NCI-H1048 (cell line): Measurements from ENCODE around the gene GLIS1.

Experiments used
- DNase-seq: peaks from one replicate; lab custom pipeline; 2025; lab: John Stamatoyannopoulos, UW

The GLIS1 gene

DNA sequence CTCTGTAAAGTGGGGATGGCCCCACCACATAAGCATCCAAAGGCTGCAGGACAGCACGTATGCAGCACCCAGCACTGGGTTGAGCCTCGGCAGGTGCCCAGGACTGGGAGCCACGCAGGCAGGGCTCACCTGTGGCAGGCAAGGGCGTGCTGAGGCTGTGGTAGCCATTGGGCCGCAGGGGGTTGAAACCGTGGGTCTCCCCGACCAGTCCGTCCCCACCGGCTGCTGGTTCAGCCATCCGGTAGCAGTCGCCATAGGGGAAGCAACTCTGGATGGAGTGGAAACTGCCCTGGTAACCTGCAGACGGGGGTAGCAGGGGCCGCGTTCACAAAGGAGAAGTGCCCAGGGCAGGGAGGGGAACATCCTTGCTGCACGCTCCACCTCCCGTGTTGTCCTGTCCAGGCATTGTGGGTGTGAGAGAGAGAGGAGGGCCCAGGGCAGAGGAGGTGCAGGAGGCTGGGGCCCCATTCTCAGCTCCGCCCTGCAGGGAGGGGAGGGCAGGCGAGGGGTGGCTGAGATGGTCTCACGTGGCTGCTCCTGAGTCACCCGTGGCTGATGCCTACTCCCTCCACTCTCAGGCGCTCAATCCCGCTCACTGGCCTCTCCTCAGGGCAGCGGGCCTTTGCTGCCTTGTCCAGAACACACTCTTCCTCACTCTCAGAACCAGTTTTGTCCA lies 229.8 kb downstream of the GLIS1 start:
- DNase-seq: no peak

DNA sequence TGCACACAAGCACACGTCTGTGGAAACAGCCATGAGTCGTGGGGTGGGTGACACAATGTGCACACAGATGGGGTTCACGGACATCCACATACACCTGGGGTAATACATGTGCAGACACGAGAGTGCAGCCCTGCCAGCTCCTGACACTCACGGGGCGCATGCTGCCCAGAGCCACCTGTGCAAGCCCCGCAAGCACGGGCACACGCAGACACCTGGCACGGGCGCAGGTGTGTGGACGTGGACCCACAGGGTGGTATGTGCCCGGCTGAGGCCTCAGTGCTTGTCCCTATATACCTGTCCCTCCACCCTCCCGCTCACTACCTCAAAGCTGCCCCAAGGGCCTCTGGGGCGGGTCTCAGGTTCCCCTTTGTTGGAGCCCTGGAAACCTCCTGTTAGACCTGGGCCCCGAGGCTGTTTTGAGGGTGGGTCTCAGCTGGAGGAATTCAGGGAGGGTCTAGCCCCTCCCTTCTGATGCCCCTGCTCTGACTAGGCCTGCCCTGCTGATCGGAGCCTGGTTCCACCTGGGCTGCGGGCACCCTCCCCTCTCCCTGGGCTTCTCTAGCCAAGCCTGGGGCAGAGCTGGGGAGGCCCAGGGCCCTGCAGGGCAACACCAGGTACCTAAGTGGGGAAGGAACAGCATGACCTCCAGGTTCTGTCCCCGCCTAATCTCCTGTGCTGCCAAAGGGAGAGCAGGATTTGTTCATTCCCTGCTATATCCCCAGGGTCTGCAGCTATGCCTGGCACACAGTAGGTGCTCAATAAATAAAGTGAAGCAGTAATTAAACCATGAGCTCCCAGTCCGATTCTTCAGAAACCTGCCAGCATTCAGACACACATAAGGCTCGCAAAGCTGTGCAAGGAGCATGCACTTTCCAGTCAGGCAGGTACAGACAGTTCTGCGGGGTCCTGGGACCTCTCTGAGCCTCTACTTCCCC lies 230.6 kb downstream of the GLIS1 start:
- DNase-seq: no peak

DNA sequence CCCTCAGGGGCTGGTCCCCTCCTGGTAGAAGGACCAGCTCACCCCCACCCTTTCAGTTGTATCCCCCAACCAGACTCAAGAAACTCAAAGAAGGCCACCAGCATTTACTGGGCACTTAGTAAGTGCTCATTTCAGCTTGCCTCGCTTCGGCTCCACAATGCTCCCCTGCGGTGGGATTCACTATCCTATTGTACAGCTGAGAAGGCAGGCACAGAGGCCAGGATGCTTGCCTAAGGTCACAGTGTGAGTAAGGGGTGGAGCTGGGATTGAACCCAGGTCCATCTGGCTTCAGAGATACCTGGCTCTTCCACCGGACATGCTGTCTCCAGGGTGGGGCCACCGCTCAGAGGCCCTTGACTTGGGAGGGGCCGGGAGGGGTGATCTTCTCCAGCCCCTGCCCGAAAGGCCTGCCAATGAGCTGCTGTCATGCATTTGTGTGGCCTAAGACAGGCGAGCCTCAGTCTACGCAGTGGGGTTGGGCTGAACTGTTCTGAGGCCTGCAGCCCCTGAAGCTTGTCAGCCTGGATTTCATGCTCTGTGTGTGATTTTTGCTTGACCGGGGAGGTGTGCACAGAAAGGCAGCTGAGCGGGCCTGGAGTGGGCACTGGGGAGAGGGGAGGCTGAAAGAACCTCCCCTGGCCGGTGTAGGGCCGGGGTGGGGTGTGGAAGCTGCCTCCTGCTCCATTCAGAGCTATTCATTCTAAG lies 231.7 kb downstream of the GLIS1 start:
- no peak for DNase-seq

DNA sequence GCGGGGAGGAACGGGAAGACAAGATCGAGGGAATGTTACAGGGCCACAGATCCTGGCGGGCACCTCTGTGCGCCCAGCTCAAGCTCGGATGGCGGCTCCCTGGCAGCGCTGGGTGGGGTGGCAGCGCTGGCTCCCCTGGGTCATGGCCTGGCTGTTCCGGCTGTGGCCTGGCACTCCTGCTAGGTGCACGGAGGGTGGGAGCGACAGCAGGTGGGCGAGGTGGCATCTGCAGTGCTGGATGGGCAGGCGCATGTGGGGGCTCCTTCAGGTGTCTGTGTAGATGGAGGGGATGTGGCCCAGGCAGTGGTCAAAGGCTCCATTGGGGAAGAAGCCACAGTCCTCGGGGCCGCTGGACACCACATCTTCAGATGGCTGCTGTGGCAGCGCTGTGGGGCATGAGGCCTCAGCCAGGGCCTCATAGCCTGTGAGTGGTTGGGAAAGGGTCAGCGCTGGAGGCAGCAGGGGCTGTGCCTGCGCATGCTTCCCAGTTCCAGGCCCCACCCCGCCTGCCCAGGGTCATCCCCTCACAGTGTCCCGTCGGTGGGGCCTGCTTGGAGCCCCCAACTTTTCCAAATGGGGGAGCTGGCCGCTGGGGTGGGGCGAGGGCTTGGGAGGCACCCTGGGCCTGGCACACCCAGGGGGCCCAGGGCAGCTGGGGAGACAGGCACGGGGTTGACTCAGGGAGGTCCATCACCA lies 232.5 kb downstream of the GLIS1 start:
- DNase-seq: no peak

DNA sequence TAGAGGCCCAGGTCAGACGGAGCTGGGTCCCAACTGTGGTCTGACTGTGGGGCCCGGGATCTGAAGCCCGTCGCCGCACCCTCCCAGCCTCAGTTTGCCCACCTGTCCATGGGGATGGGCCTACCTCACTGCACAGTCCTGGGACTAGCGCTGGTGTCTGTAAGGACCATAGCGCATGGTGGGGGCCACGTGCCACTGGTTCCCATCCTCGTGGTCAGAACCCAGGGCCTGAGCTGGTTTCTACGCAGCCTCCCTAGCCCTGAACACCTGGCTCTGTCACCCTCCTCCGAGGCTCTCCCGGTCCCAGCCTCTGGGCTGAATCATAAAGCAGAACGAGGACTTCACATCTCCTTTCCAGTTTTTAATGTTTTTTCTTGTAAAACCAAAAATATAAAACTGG lies 233.1 kb downstream of the GLIS1 start:
- DNase-seq: no peak

DNA sequence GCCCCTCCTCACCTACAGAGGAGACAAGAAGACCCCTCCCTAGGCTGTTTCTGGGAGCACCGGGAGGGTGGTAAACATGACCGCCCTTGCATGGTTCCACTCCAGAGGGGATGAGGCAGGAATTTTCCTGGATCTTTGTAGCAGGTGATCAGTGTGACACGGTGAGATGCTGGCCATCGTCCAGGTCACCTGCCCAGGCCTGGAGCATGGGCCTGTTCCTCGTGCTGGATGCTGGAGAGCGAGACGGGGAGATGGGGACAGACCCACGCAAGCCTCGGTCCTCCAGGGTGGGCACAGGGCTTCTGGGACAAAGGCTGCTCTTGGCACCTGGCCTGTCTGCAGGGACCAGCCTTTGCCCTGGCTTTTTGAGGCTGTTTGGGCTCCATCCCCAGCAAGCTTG lies 233.6 kb downstream of the GLIS1 start:
- DNase-seq: no peak

DNA sequence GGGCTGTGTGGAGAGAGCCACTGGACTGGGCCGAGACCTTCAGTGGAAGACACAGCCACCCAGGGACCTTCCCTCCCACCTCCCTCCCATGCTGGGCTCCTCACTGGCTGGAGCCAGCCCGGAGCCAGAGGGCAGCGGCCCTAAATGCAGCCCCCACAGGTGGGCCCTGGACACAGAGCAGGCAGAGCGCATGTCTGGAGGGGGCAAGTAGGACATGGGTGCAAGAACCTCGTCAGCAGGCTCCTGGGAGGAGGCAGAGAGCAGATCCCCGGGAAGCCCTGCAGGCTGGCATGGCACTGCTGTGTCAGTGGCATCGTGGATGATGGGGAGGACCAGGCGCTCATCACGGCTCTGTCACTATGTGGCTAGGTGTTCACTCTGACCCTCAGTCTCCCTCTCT lies 234.1 kb downstream of the GLIS1 start:
- no peak for DNase-seq

DNA sequence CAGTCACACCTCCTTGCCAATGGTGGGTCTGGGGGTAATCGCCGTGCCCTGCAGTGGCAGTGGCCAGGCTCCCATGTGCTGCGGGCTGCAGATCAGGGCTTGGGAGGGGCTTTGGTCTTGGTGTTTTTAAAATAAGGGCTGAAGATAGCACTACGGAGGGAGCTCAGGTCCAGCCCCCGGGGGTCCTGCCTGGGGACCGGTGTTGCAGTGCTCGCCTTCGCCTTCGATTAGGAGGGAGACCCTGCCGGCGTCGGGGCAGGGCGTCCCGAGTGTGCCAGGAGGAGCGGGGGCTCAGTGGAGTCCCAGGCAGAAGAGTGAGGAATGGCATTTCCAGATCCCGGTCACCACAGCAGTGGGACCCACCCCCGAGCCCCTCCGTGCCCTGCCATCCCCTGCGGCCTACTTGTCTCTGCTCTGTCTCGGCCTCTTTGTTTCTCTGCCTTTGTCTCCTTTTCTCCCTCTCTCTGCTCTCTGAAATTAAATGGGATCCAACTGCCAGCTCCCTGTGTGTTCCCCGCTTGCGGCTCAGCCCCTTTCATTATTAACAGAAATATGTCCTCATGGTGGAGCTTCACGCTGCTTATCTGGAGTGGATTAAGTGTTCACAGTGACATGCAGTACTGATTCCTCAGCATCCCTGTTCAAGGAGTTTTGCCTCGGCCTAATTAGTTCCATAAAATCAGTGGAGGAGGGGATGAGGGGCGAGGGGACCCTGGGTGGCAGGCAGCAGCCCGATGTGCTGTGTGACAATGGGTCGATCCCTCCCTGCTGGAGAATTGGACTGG lies 235.3 kb downstream of the GLIS1 start:
- no peak for DNase-seq

DNA sequence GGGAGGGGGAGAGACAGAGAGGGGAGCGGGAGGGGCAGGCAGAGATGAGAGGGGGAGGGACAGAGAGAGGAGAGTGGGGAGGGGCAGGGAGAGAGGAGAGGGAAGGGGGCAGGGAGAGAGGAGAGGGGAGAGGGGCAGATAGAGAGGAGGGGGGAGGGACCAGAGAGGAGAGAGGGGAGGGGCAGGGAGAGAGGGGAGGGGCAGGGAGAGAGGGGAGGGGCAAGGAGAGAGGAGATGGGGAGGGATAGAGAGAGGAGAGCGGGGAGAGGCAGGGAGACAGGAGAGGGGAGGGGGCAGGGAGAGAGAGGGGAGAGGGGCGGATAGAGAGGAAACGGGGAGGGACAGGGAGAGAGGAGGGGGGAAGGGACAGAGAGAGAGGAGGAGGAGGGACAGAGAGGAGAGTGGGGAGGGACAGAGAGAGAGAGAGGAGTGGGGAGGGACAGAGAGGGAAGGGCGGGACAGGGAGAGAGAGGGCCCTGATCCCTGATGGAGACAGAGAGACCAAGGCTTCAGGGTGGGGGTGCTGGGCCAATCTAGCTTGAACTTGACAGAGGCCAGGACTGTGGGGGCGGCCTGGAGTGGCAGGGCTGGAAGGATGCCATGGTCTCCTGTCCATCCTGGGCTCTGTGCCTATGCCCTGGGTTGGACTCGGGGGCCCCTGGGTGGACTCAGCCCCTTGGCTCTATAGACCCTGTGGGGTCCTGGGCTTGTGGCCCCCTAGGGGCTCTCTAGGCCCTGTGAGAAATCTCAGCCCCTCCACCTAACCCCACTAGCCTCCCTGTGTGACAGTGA lies 236.1 kb downstream of the GLIS1 start:
- no peak for DNase-seq

DNA sequence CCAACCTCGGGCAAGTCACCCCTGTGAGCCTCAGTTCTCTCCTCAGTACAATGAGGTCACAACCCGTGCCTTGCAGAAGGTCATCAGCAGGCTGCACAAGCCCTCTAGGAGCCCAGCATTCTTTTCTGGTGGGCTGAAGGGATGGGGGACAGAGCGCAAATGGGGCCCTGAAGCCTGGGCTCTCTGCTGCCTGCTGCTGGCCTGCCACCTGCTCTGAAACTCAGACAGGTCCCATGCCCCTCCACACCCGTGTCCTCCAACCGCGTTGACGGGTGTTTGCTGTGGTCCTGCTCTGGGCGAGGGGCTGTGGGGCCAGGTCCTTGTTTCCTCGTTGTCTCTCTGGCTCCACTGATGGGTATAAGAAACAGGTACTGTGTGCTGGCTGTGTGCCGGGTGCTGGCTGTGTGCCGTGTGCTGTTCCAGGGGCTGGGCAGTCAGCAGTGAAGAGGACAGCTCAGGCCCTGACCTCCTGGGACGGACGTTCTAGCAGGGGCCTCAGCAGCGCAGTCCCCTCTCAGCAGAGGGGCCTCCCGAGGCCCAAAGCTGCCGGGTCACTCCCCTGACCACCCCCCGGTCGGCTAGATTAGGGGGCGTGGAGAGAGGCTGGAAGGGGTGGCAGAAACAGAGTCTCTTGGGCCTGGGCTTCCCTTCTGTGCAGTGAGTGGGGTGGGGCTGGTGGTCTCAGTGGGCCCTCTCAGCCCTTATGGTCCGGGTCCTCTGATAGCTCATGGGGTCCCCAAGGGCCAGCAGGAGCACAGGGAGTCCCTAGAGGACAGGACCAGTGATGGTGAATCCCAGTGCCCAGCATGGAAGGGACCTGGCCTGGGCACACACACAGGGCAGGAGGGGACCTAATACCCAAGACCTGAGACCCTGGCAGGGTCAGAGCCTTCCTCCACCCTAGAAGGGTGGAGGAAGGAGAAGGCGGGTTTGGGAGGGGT lies 237.6 kb downstream of the GLIS1 start:
- no peak for DNase-seq

DNA sequence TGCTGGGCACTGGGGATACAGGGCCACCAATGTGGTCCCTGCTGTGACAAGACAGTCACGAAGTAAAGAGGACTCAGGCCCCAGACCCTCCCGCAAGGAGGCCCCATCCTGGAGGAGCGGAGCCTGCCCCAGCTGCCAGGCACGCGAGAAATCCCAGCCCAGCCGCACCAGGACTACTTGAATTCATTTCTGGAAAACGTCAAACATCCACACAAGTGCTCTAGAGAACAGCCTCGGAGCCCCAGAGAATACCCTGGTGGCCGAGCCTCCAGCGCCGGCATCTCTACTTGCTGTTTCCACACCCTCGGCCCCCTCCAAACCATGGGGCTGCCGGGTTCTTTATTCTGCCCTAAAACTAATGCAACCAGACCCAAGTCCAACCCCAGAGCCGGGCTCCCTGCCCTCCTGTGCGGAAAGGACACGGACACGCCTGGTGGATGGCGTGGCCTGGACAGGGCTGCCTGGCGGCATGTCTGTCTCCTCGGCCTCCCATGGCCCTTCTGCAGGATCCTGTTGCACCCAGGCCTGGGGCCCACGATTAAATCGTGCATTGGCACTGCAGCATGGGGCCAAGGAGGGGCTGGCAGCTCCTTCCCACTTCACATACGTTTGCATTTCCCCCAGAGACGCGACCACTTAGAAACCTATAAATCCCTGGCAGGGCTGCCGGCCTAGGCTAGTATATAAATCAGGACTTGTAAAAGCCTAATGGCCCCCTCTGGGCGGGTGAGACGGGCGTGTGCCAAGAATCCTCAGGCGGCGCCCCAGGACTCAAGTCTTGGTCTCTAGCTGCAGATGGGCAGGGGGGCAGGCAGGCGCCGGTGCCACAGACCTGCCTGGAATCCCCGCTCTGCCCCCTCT lies 238.5 kb downstream of the GLIS1 start:
- DNase-seq: no peak

DNA sequence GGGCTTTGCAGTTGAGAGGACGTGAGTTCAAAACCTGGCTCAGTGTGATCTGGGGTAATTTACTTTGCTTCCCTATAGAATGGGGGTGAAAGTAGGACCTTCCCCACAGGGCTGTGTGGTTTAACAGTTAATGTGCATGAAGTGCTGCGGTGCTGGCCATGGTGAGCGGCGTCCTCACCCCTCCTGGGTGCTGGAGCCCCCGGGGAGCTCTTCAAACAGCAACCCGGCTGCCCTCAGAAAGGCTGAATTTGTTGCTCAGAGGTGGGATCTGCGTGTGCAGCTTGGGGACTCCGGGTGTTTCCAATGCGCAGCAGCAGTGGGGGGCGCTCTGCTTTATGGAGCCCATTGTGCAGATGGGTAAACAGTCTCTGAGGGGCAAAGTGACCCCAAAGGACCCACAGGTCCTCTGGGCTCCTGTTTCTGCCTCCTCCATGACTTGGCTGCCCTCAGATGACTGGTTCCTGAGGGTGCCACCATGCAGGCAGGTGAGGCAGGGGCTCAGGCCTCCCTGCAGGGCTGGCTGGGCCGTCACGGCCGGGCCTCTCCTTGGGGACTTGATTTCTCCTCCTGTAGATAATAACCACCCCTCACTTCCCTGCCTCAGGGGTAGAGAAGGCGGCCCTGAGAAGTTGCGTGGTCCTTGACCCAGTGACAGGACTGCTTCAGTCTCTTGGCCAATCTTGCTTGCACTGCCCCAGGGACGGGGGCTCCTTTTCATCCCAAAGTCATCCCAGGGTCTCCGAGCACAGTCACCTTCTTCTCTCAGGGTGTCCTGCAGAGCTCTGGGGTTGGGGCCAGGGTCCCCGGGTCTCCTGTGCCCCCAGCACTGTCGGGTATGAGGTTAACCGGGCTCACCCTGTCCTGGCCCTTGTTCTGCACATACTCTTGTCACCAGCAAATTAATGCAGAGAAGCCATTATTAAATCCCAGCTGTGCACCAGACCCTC lies 239.4 kb downstream of the GLIS1 start:
- no peak for DNase-seq

DNA sequence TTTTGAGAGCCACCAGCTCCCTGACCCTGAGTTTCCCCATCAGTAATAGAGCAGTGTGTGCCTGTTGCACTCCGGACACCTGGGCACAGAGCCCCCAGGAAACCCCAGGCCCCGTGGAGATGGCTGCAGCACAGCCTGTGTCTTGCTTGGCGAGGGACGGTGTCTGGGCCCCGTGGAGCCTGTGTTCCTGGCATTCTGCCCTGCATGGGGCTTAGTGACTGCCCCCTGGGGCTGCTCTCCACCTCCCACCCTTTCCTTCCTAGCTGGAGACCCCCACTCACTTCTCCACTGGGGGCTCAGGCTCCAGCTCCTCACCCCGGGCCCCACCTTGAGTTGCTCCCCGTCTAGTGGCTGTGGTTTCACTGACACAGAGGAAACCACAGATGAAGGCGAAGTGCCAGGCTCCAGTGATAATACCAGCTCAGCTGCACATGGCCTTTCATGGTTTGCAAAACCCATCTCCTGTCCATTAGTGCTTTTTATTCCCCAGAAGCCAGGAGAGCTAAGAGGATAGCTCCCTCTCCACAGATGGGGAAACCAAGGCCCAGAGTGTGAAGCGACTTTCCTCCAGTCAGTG lies 240.3 kb downstream of the GLIS1 start:
- DNase-seq: no peak

DNA sequence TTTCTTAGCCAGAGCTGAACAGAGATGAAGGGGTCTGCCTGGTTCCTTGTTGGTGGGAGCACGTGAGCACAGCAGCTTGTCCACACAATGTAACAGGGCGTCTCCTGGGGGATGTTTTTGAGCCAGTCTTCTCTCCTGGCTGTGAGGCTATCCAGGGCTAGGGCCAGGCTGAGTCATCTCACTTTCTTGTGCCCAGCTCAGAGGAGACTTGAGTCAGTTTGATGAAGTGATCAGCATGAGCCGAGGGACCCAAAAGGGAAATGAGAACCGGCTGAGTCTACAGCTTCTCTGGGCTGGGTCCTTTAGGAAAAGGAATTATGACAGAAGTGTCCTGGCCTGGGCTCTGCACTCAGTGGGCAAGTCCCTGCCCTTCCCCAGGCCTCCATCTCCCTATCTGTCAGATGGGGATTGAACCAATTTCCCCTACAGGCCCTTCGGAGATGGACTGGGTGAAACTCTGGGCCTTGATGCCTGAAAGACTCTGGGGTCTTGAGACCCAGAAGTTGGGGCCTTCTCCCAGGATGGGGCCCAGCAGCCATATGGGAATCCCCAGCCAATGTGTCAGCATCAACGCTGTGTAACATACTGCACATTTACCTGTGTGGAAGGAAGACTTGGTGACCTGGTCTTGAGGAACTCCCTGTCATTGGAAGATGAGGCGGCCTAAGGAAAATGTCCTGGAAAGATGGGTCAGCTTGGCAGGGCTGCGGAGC lies 243.2 kb downstream of the GLIS1 start:
- DNase-seq: no peak

DNA sequence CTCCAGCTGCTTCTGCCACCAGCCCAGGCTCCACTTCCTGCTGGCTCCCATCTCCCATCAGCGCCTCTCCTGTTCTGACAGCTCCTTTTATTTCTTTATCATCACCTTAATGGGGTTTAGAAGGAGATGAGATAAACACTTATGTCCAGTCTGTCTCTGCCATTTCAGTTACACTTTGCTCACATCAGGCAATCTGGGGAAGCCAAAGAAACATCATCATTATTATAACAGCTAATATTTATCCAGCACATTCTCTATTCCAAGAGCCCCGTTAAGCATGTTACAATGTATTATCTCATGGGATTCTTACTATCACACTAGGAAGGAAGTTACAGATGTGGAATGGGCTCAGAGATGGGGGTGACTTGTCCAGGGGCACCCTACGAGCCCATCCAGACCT lies 248.6 kb downstream of the GLIS1 start:
- DNase-seq: no peak

DNA sequence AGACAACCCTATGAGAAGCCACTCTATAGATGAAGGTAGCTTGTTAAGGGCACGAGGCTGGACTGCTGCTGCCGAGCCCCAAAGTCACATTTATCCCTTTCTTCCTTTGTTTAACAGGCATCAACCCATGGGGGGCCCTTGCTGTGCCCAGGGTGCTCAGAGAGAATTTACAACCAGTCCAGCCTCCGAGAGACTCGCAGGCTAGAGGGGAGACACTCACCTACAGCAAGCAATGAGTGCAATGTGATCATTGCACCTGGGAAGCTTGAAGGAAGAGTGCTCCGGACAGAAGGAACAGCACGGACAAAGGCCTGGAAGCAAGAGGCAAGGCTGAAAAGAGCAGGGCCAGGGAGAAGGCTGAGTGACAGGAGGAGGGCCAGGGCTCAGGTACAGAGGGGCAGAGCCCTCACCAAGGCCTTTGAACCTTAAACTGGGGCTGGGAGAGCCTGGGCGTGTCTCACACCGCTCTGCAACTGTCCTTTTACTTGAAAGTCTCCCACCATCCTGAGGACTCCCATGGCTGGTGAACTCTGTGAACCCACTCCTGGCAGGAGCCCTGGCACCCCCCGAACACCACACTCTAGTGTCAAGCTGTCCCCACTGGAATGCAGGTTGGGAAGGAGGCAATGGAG lies 252.5 kb downstream of the GLIS1 start:
- no peak for DNase-seq
